HEK293 (cell line): ENCODE measurements around the gene GRM4.

Experiments
- CTCF ChIA-PET: fragments of 350-600 bp; formaldehyde crosslinking; extraction: SDS; loops from one replicate; lab custom pipeline; 2021; ENCODE audit warnings: antibody characterized with exemption; lab: Yijun Ruan, JAX
- POLR2A ChIA-PET: fragments of 300-600 bp; formaldehyde crosslinking; extraction: SDS; loops from one replicate; lab custom pipeline; 2020; ENCODE audit warnings: antibody characterized with exemption, inconsistent platforms; lab: Yijun Ruan, JAX
- H3K27ac ChIP-seq: fragments of 200-500 bp; sonication (Bioruptor generic); 2 replicates; pipeline ENCODE4 v1.5.1; 2014; ENCODE audit warnings: low read depth, low read length, control low read depth, inconsistent platforms; ENCODE audit errors: extremely low read depth
- H3K36me3 ChIP-seq, 2 experiments: fragments of 200-500 bp in 1 of 2; sonication (Bioruptor generic) in 1 of 2; 1 replicate in 1 of 2; 2 replicates in 1 of 2; pipeline ENCODE4 v1.5.1; 2014 to 2017; ENCODE audit warnings: inconsistent platforms in 2 of 2, low read length in 2 of 2; ENCODE audit not compliant: control insufficient read depth in 2 of 2, insufficient read depth in 1 of 2
- H3K4me1 ChIP-seq: fragments of 200-500 bp; sonication (Bioruptor generic); 2 replicates; pipeline ENCODE4 v1.5.1; 2014; ENCODE audit warnings: mild to moderate bottlenecking, low read length, inconsistent platforms; ENCODE audit not compliant: control insufficient read depth, insufficient read depth
- H3K4me3 ChIP-seq: 2 replicates; pipeline ENCODE4 v1.5.1; 2011; ENCODE audit warnings: low read depth, mild to moderate bottlenecking, control low read depth, low read length, moderate library complexity
- H3K9me3 ChIP-seq: fragments of 200-500 bp; sonication (Bioruptor generic); 2 replicates; pipeline ENCODE4 v1.5.1; 2014; ENCODE audit warnings: low read depth, low read length, inconsistent platforms; ENCODE audit not compliant: control insufficient read depth, insufficient read depth
- KLF10 ChIP-seq: fragments of 450-650 bp; IDR thresholded peaks from 2 replicates; pipeline ENCODE4 v1.5.1; 2018; ENCODE audit warnings: missing biosample characterization, mild to moderate bottlenecking, missing genetic modification characterization
- SP3 ChIP-seq: fragments of 450-650 bp; formaldehyde crosslinking; IDR thresholded peaks from 2 replicates; pipeline ENCODE4 v1.5.1; 2016; ENCODE audit warnings: missing biosample characterization, missing genetic modification characterization
- YY1 ChIP-seq: fragments of 450-650 bp; formaldehyde crosslinking; IDR thresholded peaks from 2 replicates; pipeline ENCODE4 v1.5.1; 2018; ENCODE audit warnings: missing biosample characterization, missing genetic modification characterization
- YY2 ChIP-seq: fragments of 450-650 bp; formaldehyde crosslinking; IDR thresholded peaks from 2 replicates; pipeline ENCODE4 v1.5.1; 2016; ENCODE audit warnings: missing biosample characterization, missing genetic modification characterization
- ZBTB21 ChIP-seq: fragments of 450-650 bp; formaldehyde crosslinking; IDR thresholded peaks from 2 replicates; pipeline ENCODE4 v1.5.1; 2017; ENCODE audit warnings: missing biosample characterization, missing genetic modification characterization
- ZBTB48 ChIP-seq: fragments of 450-650 bp; formaldehyde crosslinking; IDR thresholded peaks from 2 replicates; pipeline ENCODE4 v1.5.1; 2016; ENCODE audit warnings: missing biosample characterization, missing genetic modification characterization
- ZEB2 ChIP-seq: fragments of 450-650 bp; formaldehyde crosslinking; IDR thresholded peaks from 2 replicates; pipeline ENCODE4 v1.5.1; 2016; ENCODE audit warnings: missing biosample characterization, missing genetic modification characterization
- ZFP37 ChIP-seq: fragments of 450-650 bp; formaldehyde crosslinking; IDR thresholded peaks from 2 replicates; pipeline ENCODE4 v1.5.1; 2016; ENCODE audit warnings: missing biosample characterization, missing genetic modification characterization
- ZNF10 ChIP-seq: fragments of 450-650 bp; formaldehyde crosslinking; IDR thresholded peaks from 2 replicates; pipeline ENCODE4 v1.5.1; 2017; ENCODE audit warnings: missing biosample characterization, missing genetic modification characterization
- ZNF157 ChIP-seq: fragments of 450-650 bp; formaldehyde crosslinking; IDR thresholded peaks from 2 replicates; pipeline ENCODE4 v1.5.1; 2016; ENCODE audit warnings: missing biosample characterization, missing genetic modification characterization
- ZNF23 ChIP-seq: fragments of 450-650 bp; formaldehyde crosslinking; IDR thresholded peaks from 2 replicates; pipeline ENCODE4 v1.5.1; 2016; ENCODE audit warnings: missing biosample characterization, missing genetic modification characterization, borderline replicate concordance
- ZNF302 ChIP-seq: fragments of 450-650 bp; formaldehyde crosslinking; IDR thresholded peaks from 2 replicates; pipeline ENCODE4 v1.5.1; 2016; ENCODE audit warnings: missing biosample characterization, missing genetic modification characterization, low read depth
- ZNF311 ChIP-seq: fragments of 450-650 bp; formaldehyde crosslinking; IDR thresholded peaks from 2 replicates; pipeline ENCODE4 v1.5.1; 2017; ENCODE audit warnings: missing biosample characterization, missing genetic modification characterization, borderline replicate concordance
- ZNF335 ChIP-seq: fragments of 450-650 bp; formaldehyde crosslinking; conservative IDR thresholded peaks from 2 replicates; pipeline ENCODE4 v1.5.1; 2016; ENCODE audit warnings: missing biosample characterization, missing genetic modification characterization
- ZNF394 ChIP-seq: fragments of 450-650 bp; formaldehyde crosslinking; IDR thresholded peaks from 2 replicates; pipeline ENCODE4 v1.5.1; 2016; ENCODE audit warnings: missing biosample characterization, missing genetic modification characterization, mild to moderate bottlenecking, moderate library complexity, borderline replicate concordance
- ZNF423 ChIP-seq: fragments of 450-650 bp; formaldehyde crosslinking; IDR thresholded peaks from 2 replicates; pipeline ENCODE4 v1.5.1; 2016; ENCODE audit warnings: missing biosample characterization, missing genetic modification characterization
- ZNF426 ChIP-seq: fragments of 450-650 bp; formaldehyde crosslinking; IDR thresholded peaks from 2 replicates; pipeline ENCODE4 v1.5.1; 2017; ENCODE audit warnings: missing biosample characterization, missing genetic modification characterization, mild to moderate bottlenecking, inconsistent platforms, moderate library complexity
- ZNF660 ChIP-seq: fragments of 450-650 bp; IDR thresholded peaks from 2 replicates; pipeline ENCODE4 v1.5.1; 2018; ENCODE audit warnings: missing biosample characterization, mild to moderate bottlenecking, missing genetic modification characterization
- ZNF701 ChIP-seq: fragments of 450-650 bp; formaldehyde crosslinking; IDR thresholded peaks from 2 replicates; pipeline ENCODE4 v1.5.1; 2016; ENCODE audit warnings: missing biosample characterization, missing genetic modification characterization
- ZNF747 ChIP-seq: fragments of 450-650 bp; formaldehyde crosslinking; IDR thresholded peaks from 2 replicates; pipeline ENCODE4 v1.5.1; 2016; ENCODE audit warnings: missing biosample characterization, missing genetic modification characterization
- ZNF791 ChIP-seq: fragments of 450-650 bp; formaldehyde crosslinking; IDR thresholded peaks from 2 replicates; pipeline ENCODE4 v1.5.1; 2016; ENCODE audit warnings: missing biosample characterization, missing genetic modification characterization
- ZNF837 ChIP-seq: fragments of 450-650 bp; formaldehyde crosslinking; IDR thresholded peaks from 2 replicates; pipeline ENCODE4 v1.5.1; 2016; ENCODE audit warnings: missing biosample characterization, missing genetic modification characterization
- ZSCAN16 ChIP-seq: fragments of 450-650 bp; formaldehyde crosslinking; IDR thresholded peaks from 2 replicates; pipeline ENCODE4 v1.5.1; 2016; ENCODE audit warnings: missing biosample characterization, missing genetic modification characterization
- TF ChIP-seq, protein P1 (sequence below): fragments of 450-650 bp; formaldehyde crosslinking; IDR thresholded peaks from 2 replicates; pipeline ENCODE4 v1.5.1; 2016; ENCODE audit warnings: missing biosample characterization, missing genetic modification characterization
- TF ChIP-seq, protein P2 (sequence below): fragments of 450-650 bp; formaldehyde crosslinking; IDR thresholded peaks from 2 replicates; pipeline ENCODE4 v1.5.0; 2017; ENCODE audit warnings: missing biosample characterization, missing genetic modification characterization, borderline replicate concordance
- TF ChIP-seq, protein P3 (sequence below): fragments of 450-650 bp; formaldehyde crosslinking; IDR thresholded peaks from 2 replicates; pipeline ENCODE4 v1.5.1; 2016; ENCODE audit warnings: missing biosample characterization, missing genetic modification characterization, low read depth
- TF ChIP-seq, protein P4 (sequence below): fragments of 450-650 bp; IDR thresholded peaks from 2 replicates; pipeline ENCODE4 v1.5.1; 2018; ENCODE audit warnings: missing biosample characterization, missing genetic modification characterization

The GRM4 gene

DNA sequence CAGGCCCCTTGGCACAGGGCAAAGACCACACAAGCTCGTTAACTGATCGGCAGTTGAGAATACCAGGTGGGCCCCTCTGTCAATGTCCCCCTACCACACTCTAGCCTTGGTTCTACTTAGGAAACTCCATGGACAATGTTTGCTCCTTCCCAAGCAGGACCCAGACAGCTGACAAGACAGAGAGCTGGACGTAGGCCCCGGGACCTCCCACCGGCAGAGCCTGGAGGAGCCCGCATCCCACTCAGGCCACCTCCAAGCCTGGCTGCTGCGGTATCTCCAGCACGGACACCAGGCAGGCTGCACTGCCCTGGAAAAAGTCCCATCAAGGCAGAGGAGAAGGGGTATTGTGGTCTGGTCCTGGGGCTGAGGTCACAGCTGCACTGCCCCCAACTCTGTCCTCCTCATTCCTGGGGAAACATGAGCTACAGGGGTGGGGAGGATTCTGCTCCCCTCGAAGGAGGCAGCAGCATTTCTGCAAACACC lies 6.2 kb upstream of the GRM4 start:
- ChIA-PET POLR2A (no interaction called here), CTCF (interaction anchor here (0.5 to 8.7 kb wide), 8 partner anchors 12 to 457 kb away, joined by 3 to 120 read pairs (median 5); no protein-coding TSS in a partner anchor)
- H3K4me3 ChIP-seq, result no peak overlapping the region
- TF ChIP-seq KLF10 (no peak), ZNF335 (tag by site-specific recombination) (no peak), ZNF311 (tag by site-specific recombination) (no peak), ZNF394 (tag by site-specific recombination) (no peak)
- TF ChIP-seq, protein P1, sequence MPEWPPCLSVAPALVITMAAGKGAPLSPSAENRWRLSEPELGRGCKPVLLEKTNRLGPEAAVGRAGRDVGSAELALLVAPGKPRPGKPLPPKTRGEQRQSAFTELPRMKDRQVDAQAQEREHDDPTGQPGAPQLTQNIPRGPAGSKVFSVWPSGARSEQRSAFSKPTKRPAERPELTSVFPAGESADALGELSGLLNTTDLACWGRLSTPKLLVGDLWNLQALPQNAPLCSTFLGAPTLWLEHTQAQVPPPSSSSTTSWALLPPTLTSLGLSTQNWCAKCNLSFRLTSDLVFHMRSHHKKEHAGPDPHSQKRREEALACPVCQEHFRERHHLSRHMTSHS (tag by site-specific recombination), result no peak
- TF ChIP-seq, all 188 proteins: peak for 0
- Histone ChIP-seq H3K27ac (no peak overlapping the region), H3K9me3 (no peaks in the 10 kb centered on the region), H3K36me3 (no peaks in the 10 kb centered on the region), H3K4me1 (no peaks in the 10 kb centered on the region)

DNA sequence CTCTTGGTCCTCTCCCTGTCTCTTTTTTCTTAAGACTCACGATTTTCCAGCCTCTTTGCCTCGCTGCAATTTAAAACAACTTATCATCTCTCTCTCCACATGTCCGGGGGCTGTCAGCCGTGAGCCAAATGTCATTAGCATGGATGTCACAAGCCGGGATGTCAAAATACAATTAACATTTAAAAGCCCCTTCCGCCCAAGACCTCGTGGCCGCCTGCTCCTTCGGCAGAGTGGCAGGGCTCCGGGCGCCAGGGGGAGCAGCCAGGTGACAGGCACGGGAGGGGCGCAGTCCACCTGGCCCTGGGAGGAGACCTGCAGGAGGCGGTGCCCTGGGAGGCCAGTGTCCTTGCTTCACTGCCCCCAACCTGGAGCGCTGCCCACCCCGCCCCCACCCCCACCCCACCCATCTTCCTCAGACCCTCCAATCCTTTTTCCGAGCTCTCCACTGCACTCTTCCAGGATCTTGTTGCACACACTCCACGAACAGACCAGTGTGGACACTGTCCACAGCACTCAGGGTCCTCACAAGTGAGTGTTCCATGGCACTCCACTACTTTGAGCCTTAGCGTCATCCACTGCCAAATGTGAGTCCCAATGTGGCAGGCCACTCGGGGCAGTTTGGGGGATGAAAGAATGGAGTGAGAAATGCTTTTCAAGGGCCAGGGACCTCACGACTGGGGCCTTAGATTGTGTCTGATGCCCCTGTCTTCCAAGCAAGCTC lies 5.6 kb upstream of the GRM4 start:
- TF ChIP-seq YY1 (tag by site-specific recombination) (no peak), ZNF10 (no peak), ZBTB21 (tag by site-specific recombination) (no peak), ZNF837 (tag by site-specific recombination) (no peak), ZNF701 (tag by site-specific recombination) (no peak), ZBTB48 (no peak), SP3 (tag by site-specific recombination) (no peak), ZNF23 (tag by site-specific recombination) (no peak)
- H3K27ac ChIP-seq, result no peak overlapping the region
- no peaks in the 10 kb centered on the region for H3K36me3 ChIP-seq
- CTCF ChIA-PET, result interaction anchor here (0.8 to 8.7 kb wide), 6 partner anchors 44 to 458 kb away, joined by 3 to 120 read pairs (median 8); no protein-coding TSS in a partner anchor
- no peaks in the 10 kb centered on the region for H3K9me3 ChIP-seq
- POLR2A ChIA-PET, result no interaction called here
- H3K4me1 ChIP-seq, result no peaks in the 10 kb centered on the region
- no peak overlapping the region for H3K4me3 ChIP-seq

DNA sequence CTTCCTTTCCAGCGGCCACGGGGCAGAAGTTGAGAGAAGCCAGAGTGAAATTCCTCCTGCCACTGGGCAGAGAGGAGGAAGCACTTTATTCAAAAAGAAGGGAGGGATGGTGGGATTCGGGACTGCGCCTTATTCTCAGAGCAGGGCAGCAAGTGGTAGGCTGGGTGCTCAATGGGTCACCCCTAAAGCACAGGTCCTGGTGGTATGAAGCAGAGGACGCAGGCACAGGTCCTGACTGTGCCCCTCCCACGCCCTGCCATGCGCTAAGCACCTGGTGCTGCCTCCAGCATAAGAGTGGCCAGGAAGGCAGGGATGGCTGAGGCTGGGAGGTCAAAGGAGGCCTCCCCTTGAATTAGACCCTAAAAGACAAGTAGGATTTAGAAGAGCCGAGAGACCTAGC lies 4.9 kb upstream of the GRM4 start:
- H3K27ac ChIP-seq, result no peak overlapping the region
- no peaks in the 10 kb centered on the region for H3K4me1 ChIP-seq
- POLR2A ChIA-PET, result no interaction called here
- no peak overlapping the region for H3K4me3 ChIP-seq
- CTCF ChIA-PET, result interaction anchor here (6.5 to 8.7 kb wide), 2 partner anchors 97 to 382 kb away, joined by 90 to 120 read pairs; no protein-coding TSS in a partner anchor
- H3K9me3 ChIP-seq, result no peaks in the 10 kb centered on the region
- H3K36me3 ChIP-seq, result no peaks in the 10 kb centered on the region
- TF ChIP-seq ZNF302 (tag by site-specific recombination) (no peak), ZNF423 (tag by site-specific recombination) (no peak), ZSCAN16 (tag by site-specific recombination) (no peak), ZNF157 (no peak), ZNF660 (no peak), ZNF791 (tag by site-specific recombination) (no peak), ZNF747 (tag by site-specific recombination) (no peak), ZEB2 (tag by site-specific recombination) (no peak), ZNF426 (tag by site-specific recombination) (no peak), YY2 (tag by site-specific recombination) (no peak), ZFP37 (tag by site-specific recombination) (no peak)
- TF ChIP-seq, protein P2, sequence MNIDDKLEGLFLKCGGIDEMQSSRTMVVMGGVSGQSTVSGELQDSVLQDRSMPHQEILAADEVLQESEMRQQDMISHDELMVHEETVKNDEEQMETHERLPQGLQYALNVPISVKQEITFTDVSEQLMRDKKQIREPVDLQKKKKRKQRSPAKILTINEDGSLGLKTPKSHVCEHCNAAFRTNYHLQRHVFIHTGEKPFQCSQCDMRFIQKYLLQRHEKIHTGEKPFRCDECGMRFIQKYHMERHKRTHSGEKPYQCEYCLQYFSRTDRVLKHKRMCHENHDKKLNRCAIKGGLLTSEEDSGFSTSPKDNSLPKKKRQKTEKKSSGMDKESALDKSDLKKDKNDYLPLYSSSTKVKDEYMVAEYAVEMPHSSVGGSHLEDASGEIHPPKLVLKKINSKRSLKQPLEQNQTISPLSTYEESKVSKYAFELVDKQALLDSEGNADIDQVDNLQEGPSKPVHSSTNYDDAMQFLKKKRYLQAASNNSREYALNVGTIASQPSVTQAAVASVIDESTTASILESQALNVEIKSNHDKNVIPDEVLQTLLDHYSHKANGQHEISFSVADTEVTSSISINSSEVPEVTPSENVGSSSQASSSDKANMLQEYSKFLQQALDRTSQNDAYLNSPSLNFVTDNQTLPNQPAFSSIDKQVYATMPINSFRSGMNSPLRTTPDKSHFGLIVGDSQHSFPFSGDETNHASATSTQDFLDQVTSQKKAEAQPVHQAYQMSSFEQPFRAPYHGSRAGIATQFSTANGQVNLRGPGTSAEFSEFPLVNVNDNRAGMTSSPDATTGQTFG (tag by site-specific recombination), result no peak
- TF ChIP-seq, protein P3, sequence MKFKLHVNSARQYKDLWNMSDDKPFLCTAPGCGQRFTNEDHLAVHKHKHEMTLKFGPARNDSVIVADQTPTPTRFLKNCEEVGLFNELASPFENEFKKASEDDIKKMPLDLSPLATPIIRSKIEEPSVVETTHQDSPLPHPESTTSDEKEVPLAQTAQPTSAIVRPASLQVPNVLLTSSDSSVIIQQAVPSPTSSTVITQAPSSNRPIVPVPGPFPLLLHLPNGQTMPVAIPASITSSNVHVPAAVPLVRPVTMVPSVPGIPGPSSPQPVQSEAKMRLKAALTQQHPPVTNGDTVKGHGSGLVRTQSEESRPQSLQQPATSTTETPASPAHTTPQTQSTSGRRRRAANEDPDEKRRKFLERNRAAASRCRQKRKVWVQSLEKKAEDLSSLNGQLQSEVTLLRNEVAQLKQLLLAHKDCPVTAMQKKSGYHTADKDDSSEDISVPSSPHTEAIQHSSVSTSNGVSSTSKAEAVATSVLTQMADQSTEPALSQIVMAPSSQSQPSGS (tag by site-specific recombination), result no peak
- TF ChIP-seq, protein P4, sequence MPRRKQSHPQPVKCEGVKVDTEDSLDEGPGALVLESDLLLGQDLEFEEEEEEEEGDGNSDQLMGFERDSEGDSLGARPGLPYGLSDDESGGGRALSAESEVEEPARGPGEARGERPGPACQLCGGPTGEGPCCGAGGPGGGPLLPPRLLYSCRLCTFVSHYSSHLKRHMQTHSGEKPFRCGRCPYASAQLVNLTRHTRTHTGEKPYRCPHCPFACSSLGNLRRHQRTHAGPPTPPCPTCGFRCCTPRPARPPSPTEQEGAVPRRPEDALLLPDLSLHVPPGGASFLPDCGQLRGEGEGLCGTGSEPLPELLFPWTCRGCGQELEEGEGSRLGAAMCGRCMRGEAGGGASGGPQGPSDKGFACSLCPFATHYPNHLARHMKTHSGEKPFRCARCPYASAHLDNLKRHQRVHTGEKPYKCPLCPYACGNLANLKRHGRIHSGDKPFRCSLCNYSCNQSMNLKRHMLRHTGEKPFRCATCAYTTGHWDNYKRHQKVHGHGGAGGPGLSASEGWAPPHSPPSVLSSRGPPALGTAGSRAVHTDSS (tag by site-specific recombination), result no peak
